ENCODE data around the gene KDR. TPM values are rescaled to one million over a fixed set of nuclear protein-coding genes. Genes with fewer than 3 reads are reported as not detected.

KDR gene
- total RNA-seq, 1 donor from 2014 or later: 2.7 TPM

- Mint-ChIP-seq H3K36me3 (peaks cover 4% of the 10 kb centered on the region), H3K27ac (no peak overlapping the region), H3K9me3 (peaks cover 12% of the 10 kb centered on the region), H3K27me3 (ENCODE audit: insufficient read depth, low read depth) (peaks cover 3% of the 10 kb centered on the region), H3K4me3 (no peak overlapping the region), H3K4me1 (peaks cover 2% of the 10 kb centered on the region)
- Histone ChIP-seq H3K4me2 (no peak overlapping the region), H3K27ac (no peak overlapping the region), H3K4me3 (no peak overlapping the region), H3K9ac (no peak overlapping the region), H2AFZ (replicated peaks) (no peak overlapping the region), H3K9me3 (ENCODE audit: low read depth) (peaks cover 4% of the 10 kb centered on the region), H3F3A (ENCODE audit: low read depth) (no peaks in the 10 kb centered on the region), H3K4me1 (peaks cover 10% of the 10 kb centered on the region), H4K20me1 (ENCODE audit: low read depth) (no peaks in the 10 kb centered on the region), H3K27me3 (no peaks in the 10 kb centered on the region), H3K79me2 (ENCODE audit: low read depth) (no peaks in the 10 kb centered on the region), H3K36me3 (no peaks in the 10 kb centered on the region)
- no peak for DNase-seq (ENCODE audit: low spot score)
- TF ChIP-seq EZH2 (IDR thresholded peaks at IDR 0.05) (no peak), EZH2phosphoT487 (IDR thresholded peaks at IDR 0.05) (no peak)
- TF ChIP-seq, protein P1, sequence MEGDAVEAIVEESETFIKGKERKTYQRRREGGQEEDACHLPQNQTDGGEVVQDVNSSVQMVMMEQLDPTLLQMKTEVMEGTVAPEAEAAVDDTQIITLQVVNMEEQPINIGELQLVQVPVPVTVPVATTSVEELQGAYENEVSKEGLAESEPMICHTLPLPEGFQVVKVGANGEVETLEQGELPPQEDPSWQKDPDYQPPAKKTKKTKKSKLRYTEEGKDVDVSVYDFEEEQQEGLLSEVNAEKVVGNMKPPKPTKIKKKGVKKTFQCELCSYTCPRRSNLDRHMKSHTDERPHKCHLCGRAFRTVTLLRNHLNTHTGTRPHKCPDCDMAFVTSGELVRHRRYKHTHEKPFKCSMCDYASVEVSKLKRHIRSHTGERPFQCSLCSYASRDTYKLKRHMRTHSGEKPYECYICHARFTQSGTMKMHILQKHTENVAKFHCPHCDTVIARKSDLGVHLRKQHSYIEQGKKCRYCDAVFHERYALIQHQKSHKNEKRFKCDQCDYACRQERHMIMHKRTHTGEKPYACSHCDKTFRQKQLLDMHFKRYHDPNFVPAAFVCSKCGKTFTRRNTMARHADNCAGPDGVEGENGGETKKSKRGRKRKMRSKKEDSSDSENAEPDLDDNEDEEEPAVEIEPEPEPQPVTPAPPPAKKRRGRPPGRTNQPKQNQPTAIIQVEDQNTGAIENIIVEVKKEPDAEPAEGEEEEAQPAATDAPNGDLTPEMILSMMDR (IDR thresholded peaks at IDR 0.05): no peak
These were observed 87.7 kb downstream of the KDR start for GRCh38 chr4:55037728-55038127.

GRCh38 chr4:55036405-55036804 lies 89.0 kb downstream of the KDR start:
- H3F3A ChIP-seq (ENCODE audit: low read depth): no peaks in the 10 kb centered on the region
- peaks cover 14% of the 10 kb centered on the region for H3K9me3 Mint-ChIP-seq
- H3K4me2 ChIP-seq: no peak overlapping the region
- no peak overlapping the region for H3K4me3 ChIP-seq
- no peak overlapping the region for H3K4me3 Mint-ChIP-seq
- H4K20me1 ChIP-seq (ENCODE audit: low read depth): no peaks in the 10 kb centered on the region
- no peaks in the 10 kb centered on the region for H3K79me2 ChIP-seq (ENCODE audit: low read depth)
- H3K36me3 ChIP-seq: no peaks in the 10 kb centered on the region
- H3K27ac Mint-ChIP-seq: no peak overlapping the region
- H3K4me1 ChIP-seq: peaks cover 15% of the 10 kb centered on the region
- H3K9me3 ChIP-seq (ENCODE audit: low read depth): peaks cover 4% of the 10 kb centered on the region
- TF ChIP-seq EZH2 (IDR thresholded peaks at IDR 0.05) (no peak), EZH2phosphoT487 (IDR thresholded peaks at IDR 0.05) (no peak)
- TF ChIP-seq, protein P1 (IDR thresholded peaks at IDR 0.05): no peak
- H3K36me3 Mint-ChIP-seq: peaks cover 4% of the 10 kb centered on the region
- H3K27me3 Mint-ChIP-seq (ENCODE audit: insufficient read depth, low read depth): peaks cover 3% of the 10 kb centered on the region
- DNase-seq (ENCODE audit: low spot score): no peak
- H3K27me3 ChIP-seq: peaks cover under 1% of the 10 kb centered on the region
- no peak overlapping the region for H3K9ac ChIP-seq
- H3K27ac ChIP-seq: no peak overlapping the region
- no peak overlapping the region for H2AFZ ChIP-seq (replicated peaks)
- H3K4me1 Mint-ChIP-seq: peaks cover 4% of the 10 kb centered on the region

DNA sequence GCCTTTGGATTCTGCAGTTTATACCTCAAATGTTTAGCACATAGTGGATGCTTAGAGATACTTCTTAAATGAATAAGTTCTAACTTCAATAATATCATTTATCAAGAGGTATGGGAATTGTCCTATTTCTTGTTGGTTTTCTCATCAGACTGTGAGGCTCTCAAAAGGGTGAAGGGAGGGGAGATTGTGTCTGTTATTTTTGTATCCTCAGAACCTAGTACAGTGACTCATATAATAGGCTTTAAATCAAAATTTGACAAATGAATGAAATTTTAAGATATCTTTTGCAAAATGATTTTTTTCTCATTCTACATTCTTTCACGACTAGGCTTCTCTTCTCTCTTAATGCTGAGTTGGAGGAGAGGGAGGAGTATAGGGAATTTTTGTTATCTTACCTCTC lies 89.5 kb downstream of the KDR start:
- peaks cover 4% of the 10 kb centered on the region for H3K9me3 ChIP-seq (ENCODE audit: low read depth)
- peaks cover 5% of the 10 kb centered on the region for H3K27me3 ChIP-seq
- peaks cover 2% of the 10 kb centered on the region for H3K36me3 Mint-ChIP-seq
- H4K20me1 ChIP-seq (ENCODE audit: low read depth): no peaks in the 10 kb centered on the region
- no peaks in the 10 kb centered on the region for H3K79me2 ChIP-seq (ENCODE audit: low read depth)
- no peak overlapping the region for H3K4me3 Mint-ChIP-seq
- H3F3A ChIP-seq (ENCODE audit: low read depth): no peaks in the 10 kb centered on the region
- H3K27ac Mint-ChIP-seq: no peak overlapping the region
- no peak overlapping the region for H3K9ac ChIP-seq
- peaks cover 20% of the 10 kb centered on the region for H3K4me1 ChIP-seq
- H3K36me3 ChIP-seq: no peaks in the 10 kb centered on the region
- H3K27ac ChIP-seq: no peak overlapping the region
- H3K4me2 ChIP-seq: no peak overlapping the region
- no peak overlapping the region for H3K4me3 ChIP-seq
- peaks cover 3% of the 10 kb centered on the region for H3K27me3 Mint-ChIP-seq (ENCODE audit: insufficient read depth, low read depth)
- no peak for TF ChIP-seq EZH2phosphoT487 (IDR thresholded peaks at IDR 0.05)
- no peak for TF ChIP-seq EZH2 (IDR thresholded peaks at IDR 0.05)
- TF ChIP-seq, protein P1 (IDR thresholded peaks at IDR 0.05): no peak
- H3K9me3 Mint-ChIP-seq: peaks cover 10% of the 10 kb centered on the region
- DNase-seq (ENCODE audit: low spot score): no peak
- peaks cover 4% of the 10 kb centered on the region for H3K4me1 Mint-ChIP-seq
- no peak overlapping the region for H2AFZ ChIP-seq (replicated peaks)

Data from neural progenitor cell (in vitro differentiated cells).